Uterus (tissue), 2 donors: ENCODE results near the gene DNAH17.

Experiments
- POLR2A ChIP-seq, 2 donors: fragments of 450-650 bp; IDR thresholded peaks; one replicate each; pipeline ENCODE4 v1.6.1; 2016; ENCODE audit warnings: antibody characterized with exemption in 2 of 2, mild to moderate bottlenecking in 1 of 2, moderate library complexity in 1 of 2
- TF ChIP-seq, protein P1 (sequence below), 4 experiments: fragments of 200-600 bp in 2 of 4; fragments of 450-650 bp in 2 of 4; sonication (generic) in 2 of 4; IDR thresholded peaks; one replicate each; pipeline ENCODE4 v1.5.1; 2016 to 2019; ENCODE audit warnings: antibody characterized with exemption in 4 of 4, mild to moderate bottlenecking in 2 of 4, moderate library complexity in 1 of 4

DNA sequence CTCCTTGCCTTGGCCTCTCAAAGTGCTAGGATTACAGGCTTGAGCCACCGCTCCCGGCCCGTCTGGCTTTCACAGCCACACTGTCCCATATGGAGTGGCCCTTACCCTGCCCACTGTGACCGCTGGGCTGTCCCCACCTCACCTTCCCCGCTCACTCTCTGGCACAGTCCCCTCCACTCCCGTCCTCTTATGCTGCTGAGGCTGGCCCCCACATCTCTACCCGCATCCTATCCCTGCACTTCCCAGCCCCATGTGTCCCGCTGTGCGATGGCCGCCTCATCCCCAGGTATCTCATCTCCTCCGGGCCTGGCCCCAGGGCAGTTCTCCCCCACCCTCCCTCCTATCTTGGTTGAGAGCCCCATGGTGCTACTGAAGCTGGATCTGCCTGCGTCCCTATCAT, 105.6 kb downstream of the DNAH17 start:
- no peak for TF ChIP-seq POLR2A (IDR thresholded peaks at IDR 0.05)
- TF ChIP-seq, protein P1, sequence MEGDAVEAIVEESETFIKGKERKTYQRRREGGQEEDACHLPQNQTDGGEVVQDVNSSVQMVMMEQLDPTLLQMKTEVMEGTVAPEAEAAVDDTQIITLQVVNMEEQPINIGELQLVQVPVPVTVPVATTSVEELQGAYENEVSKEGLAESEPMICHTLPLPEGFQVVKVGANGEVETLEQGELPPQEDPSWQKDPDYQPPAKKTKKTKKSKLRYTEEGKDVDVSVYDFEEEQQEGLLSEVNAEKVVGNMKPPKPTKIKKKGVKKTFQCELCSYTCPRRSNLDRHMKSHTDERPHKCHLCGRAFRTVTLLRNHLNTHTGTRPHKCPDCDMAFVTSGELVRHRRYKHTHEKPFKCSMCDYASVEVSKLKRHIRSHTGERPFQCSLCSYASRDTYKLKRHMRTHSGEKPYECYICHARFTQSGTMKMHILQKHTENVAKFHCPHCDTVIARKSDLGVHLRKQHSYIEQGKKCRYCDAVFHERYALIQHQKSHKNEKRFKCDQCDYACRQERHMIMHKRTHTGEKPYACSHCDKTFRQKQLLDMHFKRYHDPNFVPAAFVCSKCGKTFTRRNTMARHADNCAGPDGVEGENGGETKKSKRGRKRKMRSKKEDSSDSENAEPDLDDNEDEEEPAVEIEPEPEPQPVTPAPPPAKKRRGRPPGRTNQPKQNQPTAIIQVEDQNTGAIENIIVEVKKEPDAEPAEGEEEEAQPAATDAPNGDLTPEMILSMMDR (IDR thresholded peaks at IDR 0.05): no peak
